ENCODE measurements around the gene FOXJ3.

- TF ChIP-seq POLR2A (IDR thresholded peaks at IDR 0.05) (no peak), CTCF (IDR thresholded peaks at IDR 0.05) (no peak)
These were observed 163.3 kb downstream of the FOXJ3 start for GRCh38 chr1:42171679-42172266.
